Prostate gland (tissue), 2 donors: ENCODE measurements around the gene CDK3.

ENCODE experiments used
- CTCF ChIP-seq, 4 experiments: fragments of 200-600 bp in 2 of 4; fragments of 450-650 bp in 2 of 4; sonication (generic) in 2 of 4; IDR thresholded peaks; 1 replicate in 3 of 4; 2 replicates in 1 of 4; pipeline ENCODE4 v1.5.1; 2016 to 2019; ENCODE audit warnings: antibody characterized with exemption in 4 of 4, mild to moderate bottlenecking in 2 of 4, moderate library complexity in 2 of 4
- POLR2A ChIP-seq: fragments of 450-650 bp; IDR thresholded peaks from one replicate; pipeline ENCODE4 v1.6.1; 2016; ENCODE audit warnings: antibody characterized with exemption, mild to moderate bottlenecking
- POLR2AphosphoS5 ChIP-seq: sonication (generic); formaldehyde crosslinking; IDR thresholded peaks from one replicate; pipeline ENCODE4 v1.6.1; 2017; ENCODE audit warnings: antibody characterized with exemption

- no peak for TF ChIP-seq POLR2A
- no peak for TF ChIP-seq CTCF (IDR thresholded peaks at IDR 0.05)
- no peak for TF ChIP-seq POLR2AphosphoS5
Measured at GRCh38 chr17:76003915-76004314, 3.3 kb downstream of the CDK3 start.
